Cardiac fibroblast (primary cell): ENCODE data around the gene MATN1.

Source experiments
- DNase-seq, 2 donors: peaks; one replicate each; pipeline versions ENCODE4 v3.0.0 to v3.0.0-alpha.2; 2010; ENCODE audit warnings: low read depth in 2 of 2
- H3K4me3 ChIP-seq, 2 donors: replicated peaks in 1 of 2; 1 replicate in 1 of 2; 2 replicates in 1 of 2; pipeline ENCODE4 v1.5.1; 2011; ENCODE audit warnings: low read depth in 2 of 2, low read length in 2 of 2, mild to moderate bottlenecking in 2 of 2, moderate library complexity in 1 of 2
- TF ChIP-seq, protein P1 (sequence below): IDR thresholded peaks from one replicate; pipeline ENCODE4 v1.5.1; 2011; ENCODE audit warnings: low read depth, mild to moderate bottlenecking, low read length, inconsistent platforms

Gene MATN1

GRCh38 chr1:30730346-30731108 lies 7.1 kb upstream of the MATN1 start:
- no peak overlapping the region for H3K4me3 ChIP-seq
- TF ChIP-seq, protein P1, sequence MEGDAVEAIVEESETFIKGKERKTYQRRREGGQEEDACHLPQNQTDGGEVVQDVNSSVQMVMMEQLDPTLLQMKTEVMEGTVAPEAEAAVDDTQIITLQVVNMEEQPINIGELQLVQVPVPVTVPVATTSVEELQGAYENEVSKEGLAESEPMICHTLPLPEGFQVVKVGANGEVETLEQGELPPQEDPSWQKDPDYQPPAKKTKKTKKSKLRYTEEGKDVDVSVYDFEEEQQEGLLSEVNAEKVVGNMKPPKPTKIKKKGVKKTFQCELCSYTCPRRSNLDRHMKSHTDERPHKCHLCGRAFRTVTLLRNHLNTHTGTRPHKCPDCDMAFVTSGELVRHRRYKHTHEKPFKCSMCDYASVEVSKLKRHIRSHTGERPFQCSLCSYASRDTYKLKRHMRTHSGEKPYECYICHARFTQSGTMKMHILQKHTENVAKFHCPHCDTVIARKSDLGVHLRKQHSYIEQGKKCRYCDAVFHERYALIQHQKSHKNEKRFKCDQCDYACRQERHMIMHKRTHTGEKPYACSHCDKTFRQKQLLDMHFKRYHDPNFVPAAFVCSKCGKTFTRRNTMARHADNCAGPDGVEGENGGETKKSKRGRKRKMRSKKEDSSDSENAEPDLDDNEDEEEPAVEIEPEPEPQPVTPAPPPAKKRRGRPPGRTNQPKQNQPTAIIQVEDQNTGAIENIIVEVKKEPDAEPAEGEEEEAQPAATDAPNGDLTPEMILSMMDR = no peak
- DNase-seq = no peak

DNA sequence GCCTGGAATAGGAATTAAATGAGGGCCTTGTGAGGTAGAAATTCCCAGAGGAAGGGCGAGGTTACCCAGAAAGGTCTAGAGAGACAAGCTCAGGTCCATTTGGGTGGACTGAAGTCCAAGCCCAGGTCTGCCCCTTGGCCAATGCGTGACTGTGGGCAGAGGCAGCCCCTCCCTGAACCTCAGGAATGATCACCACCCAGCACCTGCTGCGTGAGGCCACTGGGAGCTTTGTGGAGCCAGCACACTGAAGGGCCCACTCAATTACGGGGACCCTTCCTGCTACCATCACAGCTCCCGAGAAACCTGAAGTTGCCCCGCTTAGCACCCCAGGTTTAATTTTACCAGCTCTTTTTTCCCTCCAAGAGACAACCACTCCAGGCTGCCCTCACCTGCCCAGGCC lies 6.5 kb upstream of the MATN1 start:
- H3K4me3 ChIP-seq = no peak overlapping the region
- TF ChIP-seq, protein P1 = no peak
- no peak for DNase-seq

GRCh38 chr1:30728832-30729638 lies 5.7 kb upstream of the MATN1 start:
- H3K4me3 ChIP-seq = no peak overlapping the region
- TF ChIP-seq, protein P1 = no peak
- DNase-seq = no peak

GRCh38 chr1:30728340-30728739 lies 5.0 kb upstream of the MATN1 start:
- no peak for DNase-seq
- TF ChIP-seq, protein P1 = no peak
- no peak overlapping the region for H3K4me3 ChIP-seq

- no peak overlapping the region for H3K4me3 ChIP-seq
- peak; percentile 17 to 63 for DNase-seq
- TF ChIP-seq, protein P1 = no peak
These were observed 4.4 kb upstream of the MATN1 start for GRCh38 chr1:30727824-30728223.

GRCh38 chr1:30726773-30727684 lies 3.6 kb upstream of the MATN1 start:
- no peak for DNase-seq
- TF ChIP-seq, protein P1 = no peak
- no peak overlapping the region for H3K4me3 ChIP-seq
